MM.1S (cell line): ENCODE results near the gene PELI3.

ENCODE experiments used
- DNase-seq: peaks from one replicate; pipeline ENCODE4 v3.0.0-alpha.2; 2015
- H2AFZ ChIP-seq: fragments of 300-600 bp; sonication (generic); 2 replicates; pipeline ENCODE4 v1.6.0; 2016; ENCODE audit warnings: antibody characterized with exemption, low read length
- H3F3A ChIP-seq: fragments of 300-600 bp; sonication (generic); 2 replicates; pipeline ENCODE4 v1.6.1; 2016; ENCODE audit warnings: mild to moderate bottlenecking, antibody characterized with exemption, low read length, moderate library complexity, mixed read lengths; ENCODE audit not compliant: insufficient read depth
- H3K27ac ChIP-seq: fragments of 300-600 bp; sonication (generic); 2 replicates; pipeline ENCODE4 v1.5.1; 2016; ENCODE audit warnings: mild to moderate bottlenecking, low read length
- H3K27me3 ChIP-seq: fragments of 300-600 bp; sonication (generic); replicated peaks from 2 replicates; pipeline ENCODE4 v1.6.0; 2016; ENCODE audit warnings: low read length; ENCODE audit not compliant: insufficient read depth
- H3K36me3 ChIP-seq: fragments of 300-600 bp; sonication (generic); replicated peaks from 2 replicates; pipeline ENCODE4 v1.6.1; 2016; ENCODE audit warnings: mild to moderate bottlenecking, low read length, mixed read lengths; ENCODE audit not compliant: insufficient read depth
- H3K4me1 ChIP-seq: fragments of 300-600 bp; sonication (generic); 2 replicates; pipeline ENCODE4 v1.6.1; 2016; ENCODE audit warnings: low read length, mixed read lengths
- H3K4me2 ChIP-seq: fragments of 300-600 bp; sonication (generic); 2 replicates; pipeline ENCODE4 v1.6.0; 2016; ENCODE audit warnings: low read depth, low read length
- H3K4me3 ChIP-seq: fragments of 300-600 bp; sonication (generic); 2 replicates; pipeline ENCODE4 v1.5.1; 2016; ENCODE audit warnings: low read length, mixed read lengths
- H3K79me2 ChIP-seq: fragments of 300-600 bp; sonication (generic); 2 replicates; pipeline ENCODE4 v1.6.1; 2016; ENCODE audit warnings: mixed run types, low read length, mixed read lengths
- H3K9ac ChIP-seq: fragments of 300-600 bp; sonication (generic); 2 replicates; pipeline ENCODE4 v1.6.1; 2016; ENCODE audit warnings: low read length, mixed read lengths
- H3K9me2 ChIP-seq: fragments of 300-600 bp; sonication (generic); replicated peaks from 2 replicates; pipeline ENCODE4 v1.6.1; 2016; ENCODE audit warnings: mild to moderate bottlenecking, low read length, mixed read lengths; ENCODE audit not compliant: insufficient read depth
- H3K9me3 ChIP-seq: fragments of 300-600 bp; sonication (generic); replicated peaks from 2 replicates; pipeline ENCODE4 v1.6.1; 2016; ENCODE audit warnings: mild to moderate bottlenecking, low read length, mixed read lengths; ENCODE audit not compliant: insufficient read depth
- H4K20me1 ChIP-seq: fragments of 300-600 bp; sonication (generic); 2 replicates; pipeline ENCODE4 v1.6.1; 2016; ENCODE audit warnings: mild to moderate bottlenecking, low read length, moderate library complexity, mixed read lengths; ENCODE audit not compliant: insufficient read depth
- EZH2 ChIP-seq: fragments of 300-600 bp; sonication (generic); optimal IDR thresholded peaks from 2 replicates; pipeline ENCODE3; 2017; ENCODE audit warnings: low read depth, mild to moderate bottlenecking, antibody characterized with exemption, low read length, mixed read lengths
- EZH2phosphoT487 ChIP-seq: fragments of 300-600 bp; sonication (generic); IDR thresholded peaks from 2 replicates; pipeline ENCODE4 v1.6.1; 2018; ENCODE audit warnings: antibody characterized with exemption, low read length
- TF ChIP-seq, protein P1 (sequence below): fragments of 300-600 bp; sonication (generic); IDR thresholded peaks from 2 replicates; pipeline ENCODE4 v1.5.1; 2016; ENCODE audit warnings: antibody characterized with exemption, low read length, mixed read lengths

Gene PELI3

GRCh38 chr11:66454828-66455227 lies 11.9 kb upstream of the PELI3 start:
- H3K4me3 ChIP-seq, result no peak overlapping the region
- no peak for DNase-seq
- no peaks in the 10 kb centered on the region for H3K9me2 ChIP-seq
- H3K27me3 ChIP-seq, result peaks cover 45% of the 10 kb centered on the region
- no peaks in the 10 kb centered on the region for H4K20me1 ChIP-seq
- H3K79me2 ChIP-seq, result no peaks in the 10 kb centered on the region
- H3K9ac ChIP-seq, result no peak overlapping the region
- TF ChIP-seq, protein P1, sequence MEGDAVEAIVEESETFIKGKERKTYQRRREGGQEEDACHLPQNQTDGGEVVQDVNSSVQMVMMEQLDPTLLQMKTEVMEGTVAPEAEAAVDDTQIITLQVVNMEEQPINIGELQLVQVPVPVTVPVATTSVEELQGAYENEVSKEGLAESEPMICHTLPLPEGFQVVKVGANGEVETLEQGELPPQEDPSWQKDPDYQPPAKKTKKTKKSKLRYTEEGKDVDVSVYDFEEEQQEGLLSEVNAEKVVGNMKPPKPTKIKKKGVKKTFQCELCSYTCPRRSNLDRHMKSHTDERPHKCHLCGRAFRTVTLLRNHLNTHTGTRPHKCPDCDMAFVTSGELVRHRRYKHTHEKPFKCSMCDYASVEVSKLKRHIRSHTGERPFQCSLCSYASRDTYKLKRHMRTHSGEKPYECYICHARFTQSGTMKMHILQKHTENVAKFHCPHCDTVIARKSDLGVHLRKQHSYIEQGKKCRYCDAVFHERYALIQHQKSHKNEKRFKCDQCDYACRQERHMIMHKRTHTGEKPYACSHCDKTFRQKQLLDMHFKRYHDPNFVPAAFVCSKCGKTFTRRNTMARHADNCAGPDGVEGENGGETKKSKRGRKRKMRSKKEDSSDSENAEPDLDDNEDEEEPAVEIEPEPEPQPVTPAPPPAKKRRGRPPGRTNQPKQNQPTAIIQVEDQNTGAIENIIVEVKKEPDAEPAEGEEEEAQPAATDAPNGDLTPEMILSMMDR, result no peak
- H2AFZ ChIP-seq, result no peak overlapping the region
- no peaks in the 10 kb centered on the region for H3K36me3 ChIP-seq
- 0 out of 2 replicates have a peak, but pooled peaks cover 5% of the 10 kb centered on the region for H3K4me1 ChIP-seq
- H3K27ac ChIP-seq, result no peak overlapping the region
- H3K4me2 ChIP-seq, result no peak overlapping the region
- no peaks in the 10 kb centered on the region for H3F3A ChIP-seq
- H3K9me3 ChIP-seq, result no peaks in the 10 kb centered on the region

DNA sequence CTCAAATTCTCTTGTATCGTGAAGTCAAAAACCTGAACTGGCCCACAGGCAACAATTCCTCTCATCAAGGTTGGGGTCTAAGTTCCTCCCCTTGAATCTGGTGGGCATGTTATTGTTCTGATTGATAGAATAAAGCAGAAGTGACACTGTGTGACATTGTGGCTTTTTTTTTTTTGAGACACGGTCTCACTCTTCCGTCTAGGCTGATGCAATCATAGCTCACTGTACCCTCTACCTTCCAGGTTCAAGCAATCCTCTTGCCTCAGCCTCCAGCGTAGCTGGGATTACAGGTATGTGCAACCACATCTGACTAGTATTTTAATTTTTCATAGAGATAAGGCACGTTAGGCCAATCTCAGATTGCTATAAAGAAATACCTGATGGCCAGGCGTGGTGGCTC lies 8.9 kb upstream of the PELI3 start:
- H2AFZ ChIP-seq, result no peak overlapping the region

DNA sequence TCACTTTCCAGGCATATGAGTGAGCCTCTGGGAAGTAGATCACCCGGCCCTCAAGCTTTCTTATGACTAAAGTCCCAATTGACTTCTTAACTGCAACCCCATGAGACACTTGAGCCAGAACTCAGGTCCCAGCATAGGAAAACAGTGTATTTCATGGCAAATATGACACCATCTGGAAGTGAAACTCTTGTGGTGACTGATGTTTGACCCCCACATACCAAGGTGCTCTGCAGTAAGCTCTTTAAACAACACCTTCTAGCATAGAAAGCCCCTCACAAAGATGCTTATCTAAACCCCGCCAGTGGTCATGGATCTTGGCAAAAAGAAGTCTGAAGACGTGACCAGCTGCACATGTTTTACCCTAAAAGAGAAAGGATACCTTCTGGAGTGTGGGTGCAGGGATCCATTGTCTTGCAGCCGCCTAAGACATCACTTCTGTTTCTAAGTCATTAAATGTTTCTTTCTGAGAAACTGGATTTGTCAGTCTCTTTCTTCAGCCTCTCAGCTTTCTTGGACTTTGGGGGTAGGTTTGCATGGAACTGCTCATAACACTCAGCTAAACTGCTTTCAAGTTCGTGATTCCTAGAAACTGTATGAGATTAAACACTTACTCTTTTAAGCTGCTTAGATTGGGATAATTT lies 7.4 kb upstream of the PELI3 start:
- Histone ChIP-seq H3K4me2 (no peak overlapping the region), H2AFZ (no peak overlapping the region)
- TF ChIP-seq EZH2phosphoT487 (no peak), EZH2 (no peak)
- TF ChIP-seq, protein P1, result no peak

More for the DNA sequence above, 8.9 kb upstream of the PELI3 start:
- H3K9me2 ChIP-seq, result no peaks in the 10 kb centered on the region
- H3K4me1 ChIP-seq, result 0 out of 2 replicates have a peak, but pooled peaks cover 5% of the 10 kb centered on the region
- no peaks in the 10 kb centered on the region for H3K36me3 ChIP-seq
- no peaks in the 10 kb centered on the region for H3K9me3 ChIP-seq
- no peak overlapping the region for H3K27ac ChIP-seq
- TF ChIP-seq EZH2 (no peak), EZH2phosphoT487 (no peak)
- TF ChIP-seq, protein P1, result no peak
- no peaks in the 10 kb centered on the region for H4K20me1 ChIP-seq
- H3K9ac ChIP-seq, result no peak overlapping the region
- peaks cover 27% of the 10 kb centered on the region for H3K27me3 ChIP-seq
- no peak overlapping the region for H3K4me3 ChIP-seq
- H3F3A ChIP-seq, result no peaks in the 10 kb centered on the region
- no peak overlapping the region for H3K4me2 ChIP-seq
- no peak for DNase-seq
- H3K79me2 ChIP-seq, result no peaks in the 10 kb centered on the region

More for the DNA sequence above, 7.4 kb upstream of the PELI3 start:
- no peaks in the 10 kb centered on the region for H3K36me3 ChIP-seq
- H3K79me2 ChIP-seq, result no peaks in the 10 kb centered on the region
- no peak overlapping the region for H3K27ac ChIP-seq
- no peak overlapping the region for H3K9ac ChIP-seq
- H3K4me3 ChIP-seq, result no peak overlapping the region
- no peaks in the 10 kb centered on the region for H4K20me1 ChIP-seq
- H3K9me2 ChIP-seq, result no peaks in the 10 kb centered on the region
- H3K9me3 ChIP-seq, result no peaks in the 10 kb centered on the region
- H3K4me1 ChIP-seq, result 0 out of 2 replicates have a peak, but pooled peaks cover 5% of the 10 kb centered on the region
- H3K27me3 ChIP-seq, result peaks cover 20% of the 10 kb centered on the region
- no peaks in the 10 kb centered on the region for H3F3A ChIP-seq
- no peak for DNase-seq
